K562 (cell line): ENCODE data around the gene SLC23A2. TPM values are rescaled to one million over a fixed set of nuclear protein-coding genes. Genes with fewer than 3 reads are reported as not detected.

Source experiments
- C11orf30 ChIP-seq: fragments of 450-650 bp; IDR thresholded peaks from 2 replicates; pipeline ENCODE4 v1.6.1; 2016; ENCODE audit warnings: low read depth, mild to moderate bottlenecking
- CAMTA2 ChIP-seq: fragments of 250-450 bp; sonication (Bioruptor Pico); conservative IDR thresholded peaks from 2 replicates; pipeline ENCODE4 v1.5.1; 2022
- CREB1 ChIP-seq, 2 experiments: sonication (generic) in 1 of 2; formaldehyde crosslinking in 1 of 2; IDR thresholded peaks; 2 replicates each; pipeline versions ENCODE4 v1.6.1 to v1.8.0; 2012 to 2022; ENCODE audit warnings: inconsistent platforms in 1 of 2, mild to moderate bottlenecking in 1 of 2, missing genetic modification reagents in 1 of 2, moderate library complexity in 1 of 2
- FOXA3 ChIP-seq, 2 experiments: fragments of 450-650 bp in 1 of 2; sonication (generic) in 1 of 2; formaldehyde crosslinking; IDR thresholded peaks in 1 of 2; conservative IDR thresholded peaks in 1 of 2; 2 replicates each; pipeline versions ENCODE4 v1.4.0 to v1.8.0; 2020 to 2022; ENCODE audit warnings: mild to moderate bottlenecking in 2 of 2, missing genetic modification reagents in 1 of 2
- KDM4B ChIP-seq, 2 experiments: fragments of 450-650 bp in 1 of 2; sonication (generic) in 1 of 2; IDR thresholded peaks; 2 replicates each; pipeline ENCODE4 v1.6.1; 2016 to 2017; ENCODE audit warnings: borderline replicate concordance in 2 of 2, antibody characterized with exemption in 1 of 2, low read depth in 1 of 2, mild to moderate bottlenecking in 1 of 2
- MBD2 ChIP-seq: sonication (generic); IDR thresholded peaks from 2 replicates; pipeline ENCODE4 v1.6.1; 2016; ENCODE audit warnings: low read depth, borderline replicate concordance
- OTX1 ChIP-seq: fragments of 450-650 bp; formaldehyde crosslinking; IDR thresholded peaks from 2 replicates; pipeline ENCODE4 v1.4.0; 2022; ENCODE audit warnings: mild to moderate bottlenecking
- PURB ChIP-seq: sonication (generic); formaldehyde crosslinking; IDR thresholded peaks from 2 replicates; pipeline ENCODE4 v1.9.0; 2021; ENCODE audit warnings: low read depth, mild to moderate bottlenecking, missing genetic modification reagents
- TCF15 ChIP-seq: fragments of 250-450 bp; sonication (Bioruptor Pico); IDR thresholded peaks from 2 replicates; pipeline ENCODE4 v1.8.0; 2022; ENCODE audit warnings: moderate library complexity, mild to moderate bottlenecking, inconsistent platforms
- ZBTB34 ChIP-seq: fragments of 250-450 bp; sonication (Bioruptor Pico); IDR thresholded peaks from 2 replicates; pipeline ENCODE4 v1.8.0; 2021; ENCODE audit warnings: mild to moderate bottlenecking, moderate library complexity
- ZNF282 ChIP-seq: sonication (generic); formaldehyde crosslinking; IDR thresholded peaks from 2 replicates; pipeline ENCODE4 v1.8.1; 2023; ENCODE audit warnings: missing genetic modification reagents
- polyA plus RNA-seq, 8 experiments: library from polyadenylated mRNA; depleted of rRNA in 4 of 8; stranded (reverse) in 5 of 8; unstranded in 3 of 8; fragments of >200 nt; fragmentation: Nextera tagmentation in 2 of 8; fragmentation: Illumina TruSeq in 1 of 8; extraction: Ambion mirVana in 2 of 8; extraction: Trizol in 1 of 8; gene quantifications; 2 replicates each; pipeline versions ENCODE4 v1.2.1 to v1.2.3, GENCODE V29; 2011 to 2014; ENCODE audit warnings: inconsistent platforms in 1 of 8, missing spikeins in 1 of 8
- total RNA-seq, 7 experiments: library from RNA; depleted of rRNA in 6 of 7; stranded (reverse); fragments of >200 nt in 6 of 7; fragmentation: Illumina TruSeq in 2 of 7; extraction: Trizol in 2 of 7; gene quantifications; 2 replicates each; pipeline versions ENCODE4 v1.2.1 to v1.2.3, GENCODE V29; 2011 to 2021; ENCODE audit warnings: low replicate concordance in 1 of 7
- TF ChIP-seq, protein P1 (sequence below), 2 experiments: fragments of 450-650 bp; IDR thresholded peaks; 2 replicates each; pipeline ENCODE4 v1.6.1; 2016; ENCODE audit warnings: mild to moderate bottlenecking in 2 of 2, borderline replicate concordance in 1 of 2, low read depth in 1 of 2, moderate library complexity in 1 of 2

Gene SLC23A2
- total and polyA plus RNA-seq, 9 of the 15 experiments (the other 6 are each of a cell fraction or from before 2014, with no cell fraction given), result 0.39 to 6.7 (median 3.2) TPM

DNA sequence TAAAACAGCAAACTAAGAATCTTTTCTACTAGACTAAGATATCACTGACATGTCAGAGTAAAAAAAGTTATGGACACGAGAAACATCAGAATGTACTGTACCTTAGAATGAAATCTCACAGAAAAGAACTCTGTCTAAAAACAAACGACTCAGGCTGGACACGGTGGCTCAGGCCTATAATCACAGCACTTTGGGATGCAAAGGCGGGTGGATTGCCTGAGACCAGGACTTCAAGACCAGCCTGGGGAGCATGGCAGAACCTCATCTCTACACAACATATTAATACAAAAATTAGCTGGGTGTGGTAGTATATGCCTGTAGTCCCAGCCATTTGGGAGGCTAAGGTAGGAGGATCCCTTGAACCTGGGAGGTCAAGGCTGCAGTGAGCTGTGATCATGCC is 157.0 kb downstream of the SLC23A2 start (continued):
- no peak for TF ChIP-seq ZBTB34 (CRISPR knock-in tag)
- no peak for TF ChIP-seq ZNF282 (CRISPR knock-in tag)
- no peak for TF ChIP-seq TCF15
- TF ChIP-seq CAMTA2 (CRISPR knock-in tag), result no peak
- no peak for TF ChIP-seq C11orf30
- TF ChIP-seq OTX1, result no peak
- no peak for TF ChIP-seq PURB (CRISPR knock-in tag)
- TF ChIP-seq, protein P1, sequence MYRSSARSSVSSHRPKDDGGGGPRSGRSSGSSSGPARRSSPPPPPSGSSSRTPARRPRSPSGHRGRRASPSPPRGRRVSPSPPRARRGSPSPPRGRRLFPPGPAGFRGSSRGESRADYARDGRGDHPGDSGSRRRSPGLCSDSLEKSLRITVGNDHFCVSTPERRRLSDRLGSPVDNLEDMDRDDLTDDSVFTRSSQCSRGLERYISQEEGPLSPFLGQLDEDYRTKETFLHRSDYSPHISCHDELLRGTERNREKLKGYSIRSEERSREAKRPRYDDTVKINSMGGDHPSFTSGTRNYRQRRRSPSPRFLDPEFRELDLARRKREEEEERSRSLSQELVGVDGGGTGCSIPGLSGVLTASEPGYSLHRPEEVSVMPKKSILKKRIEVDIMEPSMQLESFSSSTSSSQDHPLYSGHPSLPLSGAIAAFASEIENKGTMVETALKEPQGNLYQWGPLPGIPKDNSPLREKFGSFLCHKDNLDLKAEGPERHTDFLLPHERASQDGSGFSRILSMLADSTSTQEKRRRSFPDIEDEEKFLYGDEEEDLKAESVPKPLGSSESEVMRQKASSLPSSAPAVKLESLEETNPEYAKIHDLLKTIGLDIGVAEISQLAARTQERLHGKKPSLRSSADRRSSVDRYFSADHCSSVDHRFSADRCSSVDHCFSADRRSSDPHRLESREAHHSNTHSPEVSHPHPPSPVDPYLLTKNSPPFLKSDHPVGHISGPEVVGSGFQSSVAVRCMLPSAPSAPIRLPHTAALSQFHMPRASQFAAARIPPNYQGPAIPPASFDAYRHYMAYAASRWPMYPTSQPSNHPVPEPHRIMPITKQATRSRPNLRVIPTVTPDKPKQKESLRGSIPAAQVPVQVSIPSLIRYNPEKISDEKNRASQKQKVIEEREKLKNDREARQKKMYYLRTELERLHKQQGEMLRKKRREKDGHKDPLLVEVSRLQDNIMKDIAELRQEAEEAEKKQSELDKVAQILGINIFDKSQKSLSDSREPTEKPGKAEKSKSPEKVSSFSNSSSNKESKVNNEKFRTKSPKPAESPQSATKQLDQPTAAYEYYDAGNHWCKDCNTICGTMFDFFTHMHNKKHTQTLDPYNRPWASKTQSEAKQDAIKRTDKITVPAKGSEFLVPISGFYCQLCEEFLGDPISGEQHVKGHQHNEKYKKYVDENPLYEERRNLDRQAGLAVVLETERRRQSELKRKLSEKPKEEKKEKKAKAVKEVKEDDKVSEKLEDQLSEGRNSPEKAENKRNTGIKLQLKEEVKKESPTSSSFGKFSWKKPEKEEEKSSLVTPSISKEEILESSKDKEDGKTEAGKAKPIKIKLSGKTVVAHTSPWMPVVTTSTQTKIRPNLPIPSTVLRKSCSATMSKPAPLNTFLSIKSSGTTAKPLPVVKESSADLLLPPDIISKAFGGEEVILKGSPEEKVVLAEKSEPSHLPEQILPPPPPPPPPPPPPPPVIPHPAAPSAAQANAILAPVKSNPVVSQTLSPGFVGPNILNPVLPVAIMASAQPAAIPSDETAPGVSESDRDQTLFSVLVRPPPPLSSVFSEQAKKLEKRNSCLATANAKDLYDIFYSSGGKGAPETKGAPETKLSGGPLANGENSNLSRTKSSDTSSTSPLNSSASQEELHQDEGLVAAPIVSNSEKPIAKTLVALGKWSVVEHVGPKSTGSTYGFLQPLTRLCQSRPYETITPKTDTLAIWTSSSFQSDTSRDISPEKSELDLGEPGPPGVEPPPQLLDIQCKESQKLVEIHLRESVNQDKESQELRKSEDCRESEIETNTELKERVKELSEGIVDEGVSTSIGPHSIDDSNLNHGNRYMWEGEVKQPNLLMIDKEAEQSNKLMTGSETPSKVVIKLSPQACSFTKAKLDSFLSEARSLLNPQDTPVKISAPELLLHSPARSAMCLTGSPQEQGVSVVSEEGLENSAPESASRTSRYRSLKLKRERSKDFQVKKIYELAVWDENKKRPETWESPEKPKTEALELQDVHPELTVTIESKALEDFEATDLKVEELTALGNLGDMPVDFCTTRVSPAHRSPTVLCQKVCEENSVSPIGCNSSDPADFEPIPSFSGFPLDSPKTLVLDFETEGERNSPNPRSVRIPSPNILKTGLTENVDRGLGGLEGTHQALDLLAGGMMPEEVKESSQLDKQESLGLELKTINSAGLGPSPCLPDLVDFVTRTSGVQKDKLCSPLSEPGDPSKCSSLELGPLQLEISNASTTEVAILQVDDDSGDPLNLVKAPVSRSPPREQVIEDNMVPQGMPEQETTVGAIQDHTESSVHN (IDR thresholded peaks at IDR 0.05; ENCODE audit: borderline replicate concordance in 1 of 2, low read depth in 1 of 2), result no peak
- no peak for TF ChIP-seq CREB1 (IDR thresholded peaks at IDR 0.05)
- no peak for TF ChIP-seq CREB1 (CRISPR knock-in tag; IDR thresholded peaks at IDR 0.05)
- TF ChIP-seq MBD2, result no peak
- no peak for TF ChIP-seq KDM4B (IDR thresholded peaks at IDR 0.05; ENCODE audit: borderline replicate concordance in 2 of 2, low read depth in 1 of 2)
- TF ChIP-seq FOXA3 (CRISPR knock-in tag; conservative IDR thresholded peaks at IDR 0.05 in 1 of 2, IDR thresholded peaks at IDR 0.05 in 1 of 2), result no peak
